Spleen (tissue), 11 donors: ENCODE measurements around the gene CCNQ. TPM values are rescaled to one million over a fixed set of nuclear protein-coding genes. Genes with fewer than 3 reads are reported as not detected.
A peak's percentile ranks its signal among the peaks of the same experiment; 100 is the strongest.

Experiments
- DNase-seq: peaks from one replicate; pipeline ENCODE4 v3.0.0-alpha.2; 2020
- H3K27ac ChIP-seq, 8 donors: fragments of 200-600 bp; sonication (generic) in 7 of 8; 1 replicate in 4 of 8; 2 replicates in 4 of 8; pipeline versions ENCODE4 v1.5.0 to v1.8.0; 2016 to 2021; ENCODE audit warnings: inconsistent platforms in 4 of 8, mild to moderate bottlenecking in 4 of 8, moderate library complexity in 1 of 8
- H3K27me3 ChIP-seq, 7 donors: fragments of 200-600 bp; sonication (generic) in 6 of 7; replicated peaks in 1 of 7; 1 replicate in 4 of 7; 2 replicates in 3 of 7; pipeline versions ENCODE4 v1.5.0 to v1.8.0; 2016 to 2021; ENCODE audit warnings: inconsistent platforms in 3 of 7, mild to moderate bottlenecking in 1 of 7
- H3K36me3 ChIP-seq, 6 donors: fragments of 200-600 bp; sonication (generic) in 5 of 6; 1 replicate in 4 of 6; 2 replicates in 2 of 6; pipeline versions ENCODE4 v1.5.0 to v1.8.0; 2016 to 2021; ENCODE audit warnings: inconsistent platforms in 2 of 6
- H3K4me1 ChIP-seq, 6 donors: fragments of 200-600 bp; sonication (generic) in 5 of 6; 1 replicate in 3 of 6; 2 replicates in 3 of 6; pipeline versions ENCODE4 v1.5.0 to v1.8.0; 2016 to 2021; ENCODE audit warnings: inconsistent platforms in 3 of 6
- H3K4me3 ChIP-seq, 8 donors: fragments of 200-600 bp; sonication (generic) in 7 of 8; 1 replicate in 4 of 8; 2 replicates in 4 of 8; pipeline versions ENCODE4 v1.5.0 to v1.8.0; 2016 to 2021; ENCODE audit warnings: inconsistent platforms in 4 of 8, mild to moderate bottlenecking in 4 of 8, moderate library complexity in 2 of 8
- H3K9me3 ChIP-seq, 8 donors: fragments of 200-600 bp; sonication (generic) in 7 of 8; 1 replicate in 4 of 8; 2 replicates in 4 of 8; pipeline versions ENCODE4 v1.5.0 to v1.8.0; 2016 to 2021; ENCODE audit warnings: inconsistent platforms in 4 of 8
- POLR2A ChIP-seq, 3 donors: fragments of 450-650 bp; IDR thresholded peaks; one replicate each; pipeline ENCODE4 v1.5.1; 2017; ENCODE audit warnings: antibody characterized with exemption in 3 of 3, mild to moderate bottlenecking in 1 of 3
- POLR2AphosphoS5 ChIP-seq, 3 donors: sonication (generic); formaldehyde crosslinking; IDR thresholded peaks; one replicate each; pipeline ENCODE4 v1.5.1; 2017; ENCODE audit warnings: antibody characterized with exemption in 3 of 3
- WGBS, 5 donors: extraction: QIAGEN DNeasy Blood & Tissue Kit in 3 of 5; methylation state at CpG; one replicate each; pipeline versions ENCODE4 v1.1.5 to v1.1.7; 2013 to 2018; 5-methylcytosine and 5-hydroxymethylcytosine counted together
- intact Hi-C: fragments of 100-400 bp; cut with DNase I; formaldehyde crosslinking; loops from one replicate; pipeline ENCODE4 v1.15.0; 2023; ENCODE audit warnings: low total_unique reads
- polyA plus RNA-seq, 3 donors: library from polyadenylated mRNA; stranded (reverse); fragments of 200-250 nt; gene quantifications; one replicate each; pipeline ENCODE4 v1.2.1, GENCODE V29; 2013
- total RNA-seq, 7 donors: library from RNA; depleted of rRNA in 3 of 7; stranded (reverse); fragments of >200 nt in 3 of 7; fragmentation: NEBNext Ultra II Directional in 4 of 7; extraction: Animal tissue kit (Norgen Biotek cat#: 25700) in 4 of 7; gene quantifications; one replicate each; pipeline versions ENCODE4 v1.1.0 to v1.2.1, GENCODE V29; 2016 to 2021
- TF ChIP-seq, protein P1 (sequence below), 11 experiments: fragments of 200-600 bp in 7 of 11; fragments of 450-650 bp in 4 of 11; sonication (generic) in 4 of 11; IDR thresholded peaks in 8 of 11; conservative IDR thresholded peaks in 3 of 11; 1 replicate in 7 of 11; 2 replicates in 4 of 11; pipeline versions ENCODE4 v1.4.0 to v1.8.0; 2016 to 2021; ENCODE audit warnings: antibody characterized with exemption in 11 of 11, inconsistent platforms in 4 of 11, mild to moderate bottlenecking in 1 of 11
- donor health status: healthy with polysubstance abuse.
- donor health status: DM: no; HTN: no; CAD: no; lungs with moderate emphysema.
- donor health status: DM: no; HTN: no; CAD: no.
- donor health status: Bipolar disorder and iron deficiency.
- donor health status: healthy.
- donor health status: DM: no; HTN: no; CAD: no.
- donor health status: DM: yes; HTN: yes; CAD: no.

Gene CCNQ
- total and polyA plus RNA-seq, 10 donors, result 17.5 to 67.3 (median 26.5) TPM

DNA sequence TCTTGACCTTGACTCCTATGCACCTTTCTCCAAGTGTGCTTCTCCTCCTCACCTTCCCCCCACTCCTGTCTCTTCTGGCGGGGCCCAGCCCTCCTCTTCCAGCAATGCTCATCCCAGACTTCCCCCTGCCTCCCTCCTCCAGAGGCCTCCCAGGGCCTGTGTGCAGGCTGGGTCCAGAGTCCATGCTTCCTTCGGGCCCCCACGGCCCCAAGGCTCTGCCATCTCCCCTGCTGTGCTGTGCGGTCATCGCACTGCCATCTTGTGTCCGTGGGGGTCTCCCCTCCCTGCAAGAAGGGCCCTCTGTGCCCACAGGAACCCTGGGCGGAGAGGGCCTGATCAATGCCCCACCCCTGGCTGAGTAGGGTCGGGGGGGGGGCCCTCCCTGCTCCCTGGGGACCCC is 54.2 kb downstream of the CCNQ start:
- H3K9me3 ChIP-seq, result no peaks in the 10 kb centered on the region
- no peak overlapping the region for H3K27ac ChIP-seq
- WGBS, 5 donors, result 73 to 98% (median 77%) methylated on average over 6 to 8 of the region's 8 CpGs
- no peaks in the 10 kb centered on the region for H3K4me1 ChIP-seq
- TF ChIP-seq POLR2A (IDR thresholded peaks at IDR 0.05), result no peak
- no peak for TF ChIP-seq POLR2AphosphoS5 (IDR thresholded peaks at IDR 0.05)
- TF ChIP-seq, protein P1, sequence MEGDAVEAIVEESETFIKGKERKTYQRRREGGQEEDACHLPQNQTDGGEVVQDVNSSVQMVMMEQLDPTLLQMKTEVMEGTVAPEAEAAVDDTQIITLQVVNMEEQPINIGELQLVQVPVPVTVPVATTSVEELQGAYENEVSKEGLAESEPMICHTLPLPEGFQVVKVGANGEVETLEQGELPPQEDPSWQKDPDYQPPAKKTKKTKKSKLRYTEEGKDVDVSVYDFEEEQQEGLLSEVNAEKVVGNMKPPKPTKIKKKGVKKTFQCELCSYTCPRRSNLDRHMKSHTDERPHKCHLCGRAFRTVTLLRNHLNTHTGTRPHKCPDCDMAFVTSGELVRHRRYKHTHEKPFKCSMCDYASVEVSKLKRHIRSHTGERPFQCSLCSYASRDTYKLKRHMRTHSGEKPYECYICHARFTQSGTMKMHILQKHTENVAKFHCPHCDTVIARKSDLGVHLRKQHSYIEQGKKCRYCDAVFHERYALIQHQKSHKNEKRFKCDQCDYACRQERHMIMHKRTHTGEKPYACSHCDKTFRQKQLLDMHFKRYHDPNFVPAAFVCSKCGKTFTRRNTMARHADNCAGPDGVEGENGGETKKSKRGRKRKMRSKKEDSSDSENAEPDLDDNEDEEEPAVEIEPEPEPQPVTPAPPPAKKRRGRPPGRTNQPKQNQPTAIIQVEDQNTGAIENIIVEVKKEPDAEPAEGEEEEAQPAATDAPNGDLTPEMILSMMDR (IDR thresholded peaks at IDR 0.05 in 8 of 11, conservative IDR thresholded peaks at IDR 0.05 in 3 of 11), result no peak
- H3K4me3 ChIP-seq, result no peak overlapping the region
- peaks cover 0 to 22% (median 0%) of the 10 kb centered on the region in 7 donors for H3K27me3 ChIP-seq
- H3K36me3 ChIP-seq, result no peaks in the 10 kb centered on the region
- intact Hi-C loops, result no loop called here
- DNase-seq, result no peak

DNA sequence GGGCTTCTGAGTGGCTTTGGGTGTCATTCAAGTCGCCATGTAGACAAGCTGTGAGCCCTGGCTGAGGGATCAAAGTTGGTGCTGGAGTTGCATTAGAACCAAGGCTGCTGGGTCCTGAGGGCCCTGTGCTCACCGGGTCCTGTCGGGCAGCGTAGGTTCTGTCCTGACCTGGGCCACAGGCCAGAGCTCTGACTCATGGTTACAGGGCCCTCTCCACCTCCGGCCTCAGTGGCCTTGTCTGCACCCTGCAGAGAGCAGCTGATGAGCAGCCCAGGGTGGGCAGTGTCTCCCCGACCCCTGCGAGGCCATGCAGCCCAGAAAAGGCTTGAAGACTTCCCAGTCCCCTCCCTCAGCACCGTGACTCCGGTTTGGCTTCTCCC is 59.0 kb downstream of the CCNQ start:
- intact Hi-C loops, result no loop called here
- WGBS, 5 donors, result 69 to 79% (median 76%) methylated on average over 5 to 9 of the region's 9 CpGs

GRCh38 chrX:153539171-153539978 is 59.6 kb downstream of the CCNQ start:
- intact Hi-C loops, result no loop called here
- TF ChIP-seq, protein P1 (IDR thresholded peaks at IDR 0.05 in 8 of 11, conservative IDR thresholded peaks at IDR 0.05 in 3 of 11), result peak; percentile 58 to 92 (median 88)
- no peak for TF ChIP-seq POLR2AphosphoS5 (IDR thresholded peaks at IDR 0.05)
- no peak overlapping the region for H3K27ac ChIP-seq
- no peaks in the 10 kb centered on the region for H3K9me3 ChIP-seq
- peak; percentile 91 for DNase-seq
- 38 to 68% (median 45%) methylated on average over 5 to 31 of the region's 31 CpGs for WGBS, 5 donors
- H3K36me3 ChIP-seq, result no peaks in the 10 kb centered on the region
- peaks cover 0 to 19% (median 0%) of the 10 kb centered on the region in 7 donors for H3K27me3 ChIP-seq
- no peak overlapping the region for H3K4me3 ChIP-seq
- peaks cover 0 to 4% (median 0%) of the 10 kb centered on the region in 6 donors for H3K4me1 ChIP-seq

More for the DNA sequence above, 59.0 kb downstream of the CCNQ start:
- Histone ChIP-seq H3K27me3 (peaks cover 0 to 22% (median 0%) of the 10 kb centered on the region in 7 donors), H3K9me3 (no peaks in the 10 kb centered on the region), H3K4me1 (peaks cover 0 to 4% (median 0%) of the 10 kb centered on the region in 6 donors), H3K36me3 (no peaks in the 10 kb centered on the region), H3K27ac (no peak overlapping the region), H3K4me3 (no peak overlapping the region)
- DNase-seq, result no peak
- TF ChIP-seq POLR2A (IDR thresholded peaks at IDR 0.05) (no peak), POLR2AphosphoS5 (IDR thresholded peaks at IDR 0.05) (no peak)

DNA sequence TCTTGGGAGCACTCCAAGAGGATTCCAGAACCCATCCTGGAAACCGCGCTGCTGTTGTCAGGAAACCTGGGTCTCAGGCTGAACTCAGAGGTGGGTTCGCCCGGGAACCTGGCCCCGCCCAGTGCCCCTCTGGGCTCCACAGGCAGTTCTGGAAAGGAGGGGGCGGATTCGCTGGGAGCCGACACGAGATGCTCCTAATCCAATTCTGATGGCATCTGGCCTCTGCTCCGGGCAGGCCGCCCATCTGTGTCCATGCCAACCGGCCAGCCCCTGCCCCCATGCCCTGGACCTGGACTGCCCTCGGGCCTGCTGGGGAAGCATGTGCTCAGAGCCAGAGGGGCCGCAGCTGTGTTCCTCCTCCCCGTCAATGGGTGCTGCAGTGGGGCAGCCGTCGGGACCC is 60.5 kb downstream of the CCNQ start:
- no peak for DNase-seq
- peaks cover 0 to 19% (median 0%) of the 10 kb centered on the region in 7 donors for H3K27me3 ChIP-seq
- intact Hi-C loops, result no loop called here

More for the DNA sequence above, 60.5 kb downstream of the CCNQ start:
- H3K27ac ChIP-seq, result no peak overlapping the region
- TF ChIP-seq, protein P1 (IDR thresholded peaks at IDR 0.05 in 8 of 11, conservative IDR thresholded peaks at IDR 0.05 in 3 of 11), result no peak
- 76 to 83% (median 77%) methylated on average over 3 to 17 of the region's 17 CpGs for WGBS, 5 donors
- H3K4me3 ChIP-seq, result no peak overlapping the region
- no peaks in the 10 kb centered on the region for H3K9me3 ChIP-seq
- H3K36me3 ChIP-seq, result no peaks in the 10 kb centered on the region
- peaks cover 0 to 4% (median 0%) of the 10 kb centered on the region in 6 donors for H3K4me1 ChIP-seq

Other genes starting within 250 kb of the CCNQ start
- not detected for gene PNMA6E, start 197.8 kb downstream of the CCNQ start, total RNA-seq
- not detected for gene PNMA6E, start 197.8 kb downstream of the CCNQ start, polyA plus RNA-seq
- gene ZFP92, start 187.7 kb downstream of the CCNQ start, total RNA-seq, result 1 to 10 TPM; 1.5 to 3.4 (median 2.4) TPM
- under 1 TPM; 0.26 to 0.83 (median 0.50) TPM for gene ZFP92, start 187.7 kb downstream of the CCNQ start, polyA plus RNA-seq
- 1 to 10 TPM; 1.2 to 6.4 (median 3.7) TPM for gene TREX2, start 153.1 kb downstream of the CCNQ start, total RNA-seq
- gene TREX2, start 153.1 kb downstream of the CCNQ start, polyA plus RNA-seq, result 1 to 10 TPM; 1.1 to 1.8 (median 1.3) TPM
- gene HAUS7, start 128.6 kb downstream of the CCNQ start, total RNA-seq, result 10 to 100 TPM; 23.6 to 36.2 (median 33.2) TPM
- gene HAUS7, start 128.6 kb downstream of the CCNQ start, polyA plus RNA-seq, result 10 to 100 TPM; 36.6 to 83.7 (median 79.8) TPM
- gene BGN, start 104.2 kb downstream of the CCNQ start, total RNA-seq, result 100 to 1,000 TPM; 180 to 370 (median 268) TPM
- 100 to 1,000 TPM in 1 of 3 donors, 10 to 100 TPM in 2; 37.1 to 109 (median 40.1) TPM for gene BGN, start 104.2 kb downstream of the CCNQ start, polyA plus RNA-seq
- under 1 TPM in 2 of 7 donors, not detected in 5; 0.07 to 0.13 TPM for gene ATP2B3, start 81.5 kb downstream of the CCNQ start, total RNA-seq
- not detected for gene ATP2B3, start 81.5 kb downstream of the CCNQ start, polyA plus RNA-seq
- under 1 TPM in 1 of 7 donors, not detected in 6; 0.17 TPM for gene DUSP9, start 48.1 kb upstream of the CCNQ start, total RNA-seq
- gene DUSP9, start 48.1 kb upstream of the CCNQ start, polyA plus RNA-seq, result under 1 TPM in 1 of 3 donors, not detected in 2; 0.09 TPM
- gene PNCK, start 74.7 kb upstream of the CCNQ start, total RNA-seq, result 1 to 10 TPM in 2 of 7 donors, under 1 TPM in 1, not detected in 4; 0.73 to 1.2 (median 1.0) TPM
- under 1 TPM; 0.18 to 0.35 (median 0.22) TPM for gene PNCK, start 74.7 kb upstream of the CCNQ start, polyA plus RNA-seq
- gene SLC6A8, start 88.8 kb upstream of the CCNQ start, total RNA-seq, result 10 to 100 TPM in 5 of 7 donors, 1 to 10 TPM in 2; 6.7 to 72.9 (median 14.7) TPM
- 1 to 10 TPM; 3.2 to 5.3 (median 3.2) TPM for gene SLC6A8, start 88.8 kb upstream of the CCNQ start, polyA plus RNA-seq
- gene BCAP31, start 125.2 kb upstream of the CCNQ start, total RNA-seq, result 100 to 1,000 TPM; 132 to 173 (median 136) TPM
- gene BCAP31, start 125.2 kb upstream of the CCNQ start, polyA plus RNA-seq, result 100 to 1,000 TPM in 2 of 3 donors, 10 to 100 TPM in 1; 77.3 to 135 (median 108) TPM
- 10 to 100 TPM; 14.9 to 28.1 (median 23.2) TPM for gene ABCD1, start 125.7 kb upstream of the CCNQ start, total RNA-seq
- gene ABCD1, start 125.7 kb upstream of the CCNQ start, polyA plus RNA-seq, result 1 to 10 TPM; 5.1 to 9.7 (median 6.9) TPM
- 1 to 10 TPM in 6 of 7 donors, under 1 TPM in 1; 0.68 to 2.8 (median 1.7) TPM for gene PLXNB3, start 165.1 kb upstream of the CCNQ start, total RNA-seq
- gene PLXNB3, start 165.1 kb upstream of the CCNQ start, polyA plus RNA-seq, result 1 to 10 TPM in 1 of 3 donors, under 1 TPM in 2; 0.48 to 1.5 (median 0.49) TPM
- gene SRPK3, start 181.9 kb upstream of the CCNQ start, total RNA-seq, result not detected
- under 1 TPM; 0.03 to 0.26 (median 0.07) TPM for gene SRPK3, start 181.9 kb upstream of the CCNQ start, polyA plus RNA-seq
- gene IDH3G, start 195.2 kb upstream of the CCNQ start, total RNA-seq, result 10 to 100 TPM; 51.8 to 92.7 (median 68.7) TPM
- gene IDH3G, start 195.2 kb upstream of the CCNQ start, polyA plus RNA-seq, result 10 to 100 TPM; 32.7 to 47.0 (median 41.3) TPM
- gene SSR4, start 195.5 kb upstream of the CCNQ start, total RNA-seq, result 100 to 1,000 TPM; 144 to 307 (median 217) TPM
- gene SSR4, start 195.5 kb upstream of the CCNQ start, polyA plus RNA-seq, result 100 to 1,000 TPM; 357 to 488 (median 359) TPM
- gene PDZD4, start 231.4 kb upstream of the CCNQ start, total RNA-seq, result 10 to 100 TPM in 5 of 7 donors, 1 to 10 TPM in 2; 6.4 to 15.4 (median 10.7) TPM
- 10 to 100 TPM in 1 of 3 donors, 1 to 10 TPM in 2; 3.7 to 21.8 (median 9.4) TPM for gene PDZD4, start 231.4 kb upstream of the CCNQ start, polyA plus RNA-seq